Body of pancreas (tissue), 4 donors: ENCODE data around the gene SENP6.
"Not testable (repeated sequence)": the region's sequence is repeated elsewhere in the genome, so short reads cannot be mapped to it uniquely, and the experiment has no call there.

ENCODE experiments used
- CTCF ChIP-seq, 7 experiments: fragments of 450-650 bp in 4 of 7; fragments of 200-600 bp in 3 of 7; sonication (generic) in 3 of 7; IDR thresholded peaks; one replicate each; pipeline ENCODE4 v1.5.1; 2016 to 2019; ENCODE audit warnings: antibody characterized with exemption in 7 of 7
- POLR2A ChIP-seq, 3 donors: fragments of 450-650 bp; IDR thresholded peaks; one replicate each; pipeline ENCODE4 v1.6.1; 2016; ENCODE audit warnings: antibody characterized with exemption in 3 of 3, mild to moderate bottlenecking in 2 of 3

DNA sequence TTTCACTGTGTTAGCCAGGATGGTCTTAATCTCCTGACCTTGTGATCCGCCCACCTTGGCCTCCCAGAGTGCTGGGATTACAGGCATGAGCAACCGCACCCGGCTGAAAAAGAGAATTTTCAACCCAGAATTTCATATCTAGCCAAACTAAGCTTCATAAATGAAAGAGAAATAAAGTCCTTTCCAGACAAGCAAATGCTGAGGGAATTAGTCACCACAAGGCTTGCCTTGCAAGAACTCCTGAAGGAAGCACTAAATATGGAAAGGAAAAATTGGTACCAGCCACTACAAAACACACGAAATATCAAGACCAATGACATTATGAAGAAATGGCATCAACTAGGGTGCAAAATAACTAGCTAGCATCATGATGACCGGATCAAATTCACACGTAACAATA, 31.0 kb upstream of the SENP6 start:
- TF ChIP-seq CTCF, POLR2A (IDR thresholded peaks at IDR 0.05): not testable (repeated sequence)
